Astrocyte (in vitro differentiated cells and primary cell): ENCODE measurements around the gene SULT2B1. TPM values are rescaled to one million over a fixed set of nuclear protein-coding genes. Genes with fewer than 3 reads are reported as not detected.
A peak's percentile ranks its signal among the peaks of the same experiment; 100 is the strongest.

Source experiments
- DNase-seq: peaks from one replicate; pipeline ENCODE4 v3.0.0-alpha.2; 2010; ENCODE audit warnings: low read depth
- FAIRE-seq: peaks from 2 replicates; lab custom pipeline; 2011; peaks lifted over from hg19 to GRCh38; lab: Jason Lieb, UNC
- H2AFZ ChIP-seq: 2 replicates; pipeline ENCODE4 v1.6.0; 2012; ENCODE audit warnings: low read depth, low read length, inconsistent platforms
- H3K27ac ChIP-seq: 2 replicates; pipeline ENCODE4 v1.5.1; 2011; ENCODE audit warnings: low read depth, low read length, inconsistent platforms
- H3K27me3 ChIP-seq: 2 replicates; pipeline ENCODE4 v1.6.0; 2011; ENCODE audit warnings: low read length, inconsistent platforms; ENCODE audit not compliant: insufficient read depth
- H3K36me3 ChIP-seq: 2 replicates; pipeline ENCODE4 v1.5.1; 2011; ENCODE audit warnings: low read length, inconsistent platforms; ENCODE audit not compliant: insufficient read depth
- H3K4me1 ChIP-seq: 2 replicates; pipeline ENCODE4 v1.5.1; 2011; ENCODE audit warnings: low read length, inconsistent platforms; ENCODE audit not compliant: insufficient read depth
- H3K4me2 ChIP-seq: 2 replicates; pipeline ENCODE4 v1.6.0; 2012; ENCODE audit warnings: low read length, inconsistent platforms
- H3K4me3 ChIP-seq: 2 replicates; pipeline ENCODE4 v1.5.1; 2011; ENCODE audit warnings: low read depth, mild to moderate bottlenecking, low read length, inconsistent platforms; ENCODE audit not compliant: insufficient read depth
- H3K79me2 ChIP-seq: 2 replicates; pipeline ENCODE4 v1.6.0; 2012; ENCODE audit warnings: mild to moderate bottlenecking, low read length, inconsistent platforms; ENCODE audit not compliant: insufficient read depth
- H3K9ac ChIP-seq: 2 replicates; pipeline ENCODE4 v1.6.0; 2012; ENCODE audit warnings: mild to moderate bottlenecking, low read length, inconsistent platforms
- H3K9me3 ChIP-seq: 2 replicates; pipeline ENCODE4 v1.5.1; 2012; ENCODE audit warnings: low read depth, mild to moderate bottlenecking, low read length, inconsistent platforms; ENCODE audit not compliant: insufficient read depth
- H4K20me1 ChIP-seq: 2 replicates; pipeline ENCODE4 v1.6.0; 2012; ENCODE audit warnings: low read length, inconsistent platforms; ENCODE audit not compliant: insufficient read depth
- H3K27ac Mint-ChIP-seq: one replicate; pipeline ENCODE4 v1.8.0; 2021; ENCODE audit warnings: mild to moderate bottlenecking, mixed read lengths; ENCODE audit not compliant: unreplicated experiment
- H3K27me3 Mint-ChIP-seq: one replicate; pipeline ENCODE4 v1.8.0; 2021; ENCODE audit warnings: low read depth, mixed read lengths; ENCODE audit not compliant: unreplicated experiment
- H3K36me3 Mint-ChIP-seq: one replicate; pipeline ENCODE4 v1.8.0; 2021; ENCODE audit warnings: low read depth, mixed read lengths; ENCODE audit not compliant: unreplicated experiment
- H3K4me1 Mint-ChIP-seq: one replicate; pipeline ENCODE4 v1.8.0; 2021; ENCODE audit warnings: low read depth, mixed read lengths; ENCODE audit not compliant: unreplicated experiment
- H3K4me3 Mint-ChIP-seq: one replicate; pipeline ENCODE4 v1.8.0; 2021; ENCODE audit warnings: mild to moderate bottlenecking, moderate library complexity, mixed read lengths; ENCODE audit not compliant: unreplicated experiment
- H3K9me3 Mint-ChIP-seq: one replicate; pipeline ENCODE4 v1.8.0; 2021; ENCODE audit warnings: mild to moderate bottlenecking, mixed read lengths; ENCODE audit not compliant: unreplicated experiment
- CTCF ChIP-seq: IDR thresholded peaks from 2 replicates; pipeline ENCODE4 v1.5.1; 2011; ENCODE audit warnings: low read depth, mild to moderate bottlenecking, inconsistent platforms, low read length, moderate library complexity; ENCODE audit not compliant: insufficient read depth
- EZH2 ChIP-seq: IDR thresholded peaks from 2 replicates; pipeline ENCODE4 v1.6.1; 2012; ENCODE audit warnings: mild to moderate bottlenecking, low read length, inconsistent platforms; ENCODE audit not compliant: insufficient read depth
- total RNA-seq: library from RNA; stranded (reverse); gene quantifications from 2 replicates; pipeline ENCODE4 v1.2.1, GENCODE V29; 2021

SULT2B1 gene
- total RNA-seq, 1 donor from 2014 or later = not detected

- Histone ChIP-seq H3K4me3 (no peak overlapping the region), H3K27ac (no peak overlapping the region), H3K79me2 (no peaks in the 10 kb centered on the region), H2AFZ (no peak overlapping the region), H3K9me3 (no peaks in the 10 kb centered on the region), H3K36me3 (no peaks in the 10 kb centered on the region), H3K4me2 (no peak overlapping the region), H3K27me3 (peaks cover 18% of the 10 kb centered on the region), H4K20me1 (no peaks in the 10 kb centered on the region), H3K9ac (no peak overlapping the region), H3K4me1 (peaks cover 6% of the 10 kb centered on the region)
- no peak overlapping the region for H3K4me3 Mint-ChIP-seq
- no peaks in the 10 kb centered on the region for H3K9me3 Mint-ChIP-seq
- no peak for DNase-seq
- FAIRE-seq = no peak
- no peak overlapping the region for H3K27ac Mint-ChIP-seq
- peaks cover 1% of the 10 kb centered on the region for H3K4me1 Mint-ChIP-seq
- H3K27me3 Mint-ChIP-seq = peaks cover 6% of the 10 kb centered on the region
- peaks cover 7% of the 10 kb centered on the region for H3K36me3 Mint-ChIP-seq
- TF ChIP-seq EZH2 = no peak
- TF ChIP-seq CTCF = no peak
Observed at GRCh38 chr19:48511321-48511731, 40.6 kb upstream of the SULT2B1 start.

GRCh38 chr19:48511800-48512503, 40.0 kb upstream of the SULT2B1 start, which contains the start of gene LMTK3:
TSS of gene LMTK3 (minus strand) at chr19:48511835. CDS start at chr19:48511576, 259 bp downstream.
- H3K27ac Mint-ChIP-seq = no peak within 1 kb of the TSS
- FAIRE-seq (no peak), DNase-seq (peak; percentile 26)
- Histone ChIP-seq H3K9me3 (no peaks in the 10 kb centered on the region), H3K4me2 (peak within 1 kb of the TSS; percentile 71), H3K9ac (peak within 1 kb of the TSS; percentile 16), H3K27me3 (peaks cover 18% of the 10 kb centered on the region), H3K79me2 (no peaks in the 10 kb centered on the region), H4K20me1 (no peaks in the 10 kb centered on the region), H3K4me1 (peaks cover 6% of the 10 kb centered on the region), H3K36me3 (no peaks in the 10 kb centered on the region), H3K4me3 (no peak within 1 kb of the TSS), H2AFZ (peak within 1 kb of the TSS; percentile 32), H3K27ac (no peak within 1 kb of the TSS)
- H3K9me3 Mint-ChIP-seq = no peaks in the 10 kb centered on the region
- H3K27me3 Mint-ChIP-seq = peaks cover 6% of the 10 kb centered on the region
- peaks cover 7% of the 10 kb centered on the region for H3K36me3 Mint-ChIP-seq
- peaks cover 6% of the 10 kb centered on the region for H3K4me1 Mint-ChIP-seq
- H3K4me3 Mint-ChIP-seq = peak within 1 kb of the TSS; percentile 81
- no peak for TF ChIP-seq CTCF
- TF ChIP-seq EZH2 = no peak
